ENCODE measurements around the gene A4GALT.
"Not testable (repeated sequence)": the region's sequence is repeated elsewhere in the genome, so short reads cannot be mapped to it uniquely, and the experiment has no call there.

The A4GALT gene

GRCh38 chr22:42686756-42687491 is 33.7 kb downstream of the A4GALT start:
- Mint-ChIP-seq H3K36me3 (no peaks in the 10 kb centered on the region), H3K4me1 (no peaks in the 10 kb centered on the region), H3K4me3 (no peak overlapping the region), H3K27ac (peak overlapping the region; percentile 29), H3K27me3 (peaks cover 34% of the 10 kb centered on the region), H3K9me3 (no peaks in the 10 kb centered on the region)
- no peak for DNase-seq
- CTCF ChIA-PET = no interaction called here

DNA sequence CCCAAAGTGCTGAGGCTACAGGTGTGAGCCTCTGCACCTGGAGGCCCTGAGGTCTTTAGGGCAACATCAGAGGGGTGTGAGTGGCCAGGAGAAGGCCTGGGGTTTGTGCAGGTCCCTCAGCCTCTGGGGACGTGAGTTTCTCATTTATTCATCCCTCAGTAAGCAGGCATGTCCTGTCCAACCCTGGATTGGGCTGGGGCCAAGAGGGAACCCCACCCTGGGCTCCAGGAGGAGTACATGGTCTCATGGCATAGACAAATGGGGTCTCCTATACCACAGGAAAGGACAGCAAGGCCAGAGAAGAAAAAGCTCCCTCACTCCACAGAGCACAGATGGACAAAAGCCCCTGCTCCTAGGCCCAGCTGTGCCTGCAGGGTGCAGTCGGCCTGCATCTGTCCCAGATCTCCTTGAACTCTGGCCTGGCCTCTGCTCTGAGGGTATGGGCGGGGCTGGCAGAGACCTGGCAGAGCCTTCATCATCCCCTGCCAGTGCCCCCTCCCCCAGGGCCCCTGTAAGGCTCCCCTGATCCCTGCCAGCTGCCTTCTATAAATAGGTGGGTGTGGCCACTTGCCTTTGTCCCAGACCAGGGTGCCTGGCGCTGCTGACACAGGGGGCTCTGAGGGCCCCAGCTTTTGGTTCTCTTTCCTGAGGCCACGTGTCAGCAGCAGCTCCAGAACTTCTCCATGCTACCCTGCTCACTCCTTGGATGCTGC is 34.6 kb downstream of the A4GALT start:
- Mint-ChIP-seq H3K27me3 (peaks cover 34% of the 10 kb centered on the region), H3K9me3 (no peaks in the 10 kb centered on the region), H3K4me1 (no peaks in the 10 kb centered on the region), H3K27ac (no peak overlapping the region), H3K4me3 (no peak overlapping the region), H3K36me3 (no peaks in the 10 kb centered on the region)
- no peak for DNase-seq
- CTCF ChIA-PET = no interaction called here

DNA sequence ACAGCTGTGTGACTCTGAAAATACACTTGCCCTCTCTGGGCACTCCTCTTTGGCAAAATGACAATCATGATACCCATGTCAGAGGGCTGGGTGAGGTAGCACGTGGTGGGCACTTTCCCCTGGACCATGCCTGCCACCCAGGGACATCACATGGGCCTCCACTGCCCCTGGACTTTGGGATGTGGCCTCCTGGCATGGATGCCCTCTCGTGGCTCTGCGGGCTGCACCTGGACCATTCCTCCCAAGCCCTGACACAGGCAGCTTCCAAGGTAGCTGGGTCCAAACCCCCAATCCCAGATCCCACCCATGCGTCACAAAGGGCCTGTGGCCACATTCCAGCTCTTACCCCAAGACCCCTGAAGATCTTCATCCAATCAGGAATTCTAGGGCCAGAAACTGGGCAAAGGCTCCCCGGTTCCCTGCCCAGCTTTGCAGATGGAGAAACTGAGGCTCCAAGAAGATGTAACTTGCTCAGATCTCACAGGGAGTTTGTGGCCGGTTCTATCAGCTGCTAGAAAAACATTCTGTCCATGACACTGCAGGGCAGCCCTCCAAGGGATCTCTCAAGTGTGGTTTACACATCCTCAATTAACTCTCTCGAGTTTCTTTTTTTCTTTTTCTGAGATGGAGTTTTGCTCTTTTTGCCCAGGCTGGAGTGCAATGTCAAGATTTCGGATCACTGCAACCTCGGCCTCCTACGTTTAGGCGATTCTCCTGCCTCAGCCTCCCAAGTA is 36.0 kb downstream of the A4GALT start:
- H3K27me3 Mint-ChIP-seq = peaks cover 37% of the 10 kb centered on the region
- CTCF ChIA-PET = interaction anchor here (0.6 kb wide), 1 partner anchor 370 kb away, joined by 3 read pairs; no protein-coding TSS in a partner anchor
- no peaks in the 10 kb centered on the region for H3K36me3 Mint-ChIP-seq

GRCh38 chr22:42683578-42684283 is 36.9 kb downstream of the A4GALT start:
- peaks cover 39% of the 10 kb centered on the region for H3K27me3 Mint-ChIP-seq
- DNase-seq = no peak
- CTCF ChIA-PET = no interaction called here

More for the DNA sequence above, 36.0 kb downstream of the A4GALT start:
- Mint-ChIP-seq H3K27ac (no peak overlapping the region), H3K4me1 (no peaks in the 10 kb centered on the region), H3K9me3 (no peaks in the 10 kb centered on the region), H3K4me3 (no peak overlapping the region)
- DNase-seq = no peak

DNA sequence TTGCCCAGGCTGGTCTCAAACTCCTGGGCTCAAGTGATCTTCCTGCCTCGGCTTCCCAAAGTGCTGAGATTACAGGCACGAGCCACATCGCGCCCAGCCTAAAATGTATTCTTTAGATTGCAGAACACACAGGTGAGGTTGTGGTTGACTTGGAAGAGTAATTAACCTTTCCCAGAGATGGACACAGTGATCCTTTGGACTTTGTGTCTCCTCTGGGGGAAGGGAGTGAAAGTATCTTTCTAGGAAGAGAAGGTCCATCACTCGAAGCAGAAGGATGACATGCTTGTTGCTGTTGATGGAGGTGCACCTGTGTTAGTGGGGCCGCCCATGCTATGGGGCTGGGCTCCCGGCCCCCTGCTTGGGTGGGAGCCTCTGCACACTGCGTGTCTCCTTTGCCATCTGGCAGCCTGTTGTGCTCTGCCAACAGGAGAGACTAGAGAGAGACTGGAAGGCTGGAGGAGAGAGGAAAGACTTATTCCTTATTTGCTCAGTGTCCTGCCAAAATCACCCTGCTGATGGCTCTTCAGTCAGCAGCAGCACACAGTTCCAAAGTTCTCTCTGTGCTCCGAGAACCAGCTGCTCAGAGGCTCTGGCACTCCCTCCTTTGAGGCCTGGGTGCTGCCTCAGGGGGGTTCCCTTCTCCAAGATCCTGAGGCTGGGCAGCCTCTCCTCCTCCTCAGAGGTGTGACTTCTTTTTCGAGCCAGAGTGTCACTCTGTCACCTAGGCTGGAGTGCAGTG is 38.4 kb downstream of the A4GALT start:
- H3K36me3 Mint-ChIP-seq = no peaks in the 10 kb centered on the region
- no peak overlapping the region for H3K4me3 Mint-ChIP-seq
- H3K27me3 Mint-ChIP-seq = peaks cover 35% of the 10 kb centered on the region
- CTCF ChIA-PET = no interaction called here
- H3K27ac Mint-ChIP-seq = no peak overlapping the region
- H3K4me1 Mint-ChIP-seq = no peaks in the 10 kb centered on the region
- no peak for DNase-seq
- peaks cover 8% of the 10 kb centered on the region for H3K9me3 Mint-ChIP-seq

More at GRCh38 chr22:42683578-42684283, 36.9 kb downstream of the A4GALT start:
- Mint-ChIP-seq H3K4me1 (no peaks in the 10 kb centered on the region), H3K27ac (no peak overlapping the region), H3K9me3 (peaks cover 1% of the 10 kb centered on the region), H3K4me3 (no peak overlapping the region), H3K36me3 (no peaks in the 10 kb centered on the region)

- H3K4me1 Mint-ChIP-seq = no peaks in the 10 kb centered on the region
- peaks cover 45% of the 10 kb centered on the region for H3K27me3 Mint-ChIP-seq
Observed at GRCh38 chr22:42680648-42681047, 40.0 kb downstream of the A4GALT start.

DNA sequence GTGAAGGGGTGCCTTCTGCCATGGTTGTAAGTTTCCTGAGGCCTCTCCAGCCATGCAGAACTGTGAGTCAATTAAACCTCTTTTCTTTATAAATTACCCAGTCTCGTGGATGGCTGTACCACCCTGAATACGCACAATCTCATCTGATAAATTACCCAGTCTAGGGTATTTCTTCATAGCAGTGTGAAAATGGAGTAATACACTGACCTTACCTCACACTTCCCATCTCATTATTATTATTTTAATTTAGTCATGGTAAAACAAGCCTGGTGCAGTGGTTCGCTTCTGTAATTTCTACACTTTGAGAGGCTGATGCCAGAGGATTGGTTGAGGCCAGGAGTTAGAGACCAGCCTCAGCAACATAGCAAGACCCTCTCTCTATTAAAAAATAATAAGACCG is 41.0 kb downstream of the A4GALT start:
- H3K27me3 Mint-ChIP-seq = peaks cover 46% of the 10 kb centered on the region
- CTCF ChIA-PET = no interaction called here
- no peaks in the 10 kb centered on the region for H3K36me3 Mint-ChIP-seq
- H3K4me3 Mint-ChIP-seq = no peak overlapping the region
- H3K4me1 Mint-ChIP-seq = no peaks in the 10 kb centered on the region
- no peak overlapping the region for H3K27ac Mint-ChIP-seq
- DNase-seq = no peak
- peaks cover 8% of the 10 kb centered on the region for H3K9me3 Mint-ChIP-seq

More at GRCh38 chr22:42680648-42681047, 40.0 kb downstream of the A4GALT start:
- H3K4me3 Mint-ChIP-seq = no peak overlapping the region
- no peak for DNase-seq
- H3K27ac Mint-ChIP-seq = no peak overlapping the region
- no peaks in the 10 kb centered on the region for H3K36me3 Mint-ChIP-seq
- peaks cover 8% of the 10 kb centered on the region for H3K9me3 Mint-ChIP-seq
- CTCF ChIA-PET = no interaction called here

DNA sequence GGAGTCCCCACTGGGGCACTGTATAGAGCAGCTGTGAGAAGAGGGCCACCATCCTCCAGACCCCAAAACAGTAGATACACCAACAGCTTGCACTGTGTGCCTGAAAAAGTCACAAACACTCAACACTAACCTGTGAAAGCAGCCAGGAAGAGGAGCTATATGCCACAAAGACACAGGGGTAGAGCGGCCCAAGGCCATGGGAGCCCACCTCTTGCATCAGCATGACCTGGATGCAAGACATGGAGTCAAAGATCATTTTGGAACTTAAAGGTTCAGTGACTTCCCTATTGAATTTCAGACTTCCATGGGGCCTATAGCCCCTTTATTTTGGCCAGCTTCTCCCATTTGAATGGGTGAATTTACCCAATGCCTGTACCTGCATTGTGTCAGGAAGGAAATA is 41.8 kb downstream of the A4GALT start:
- no peaks in the 10 kb centered on the region for H3K4me1 Mint-ChIP-seq
- H3K9me3 Mint-ChIP-seq = peaks cover 8% of the 10 kb centered on the region
- CTCF ChIA-PET = no interaction called here
- no peak overlapping the region for H3K4me3 Mint-ChIP-seq
- DNase-seq = no peak
- H3K27ac Mint-ChIP-seq = no peak overlapping the region
- H3K27me3 Mint-ChIP-seq = peaks cover 46% of the 10 kb centered on the region
- no peaks in the 10 kb centered on the region for H3K36me3 Mint-ChIP-seq

- CTCF ChIA-PET, DNase-seq, H3K4me1 Mint-ChIP-seq: not testable (repeated sequence)
Observed at GRCh38 chr22:42677936-42678335, 42.7 kb downstream of the A4GALT start.

DNA sequence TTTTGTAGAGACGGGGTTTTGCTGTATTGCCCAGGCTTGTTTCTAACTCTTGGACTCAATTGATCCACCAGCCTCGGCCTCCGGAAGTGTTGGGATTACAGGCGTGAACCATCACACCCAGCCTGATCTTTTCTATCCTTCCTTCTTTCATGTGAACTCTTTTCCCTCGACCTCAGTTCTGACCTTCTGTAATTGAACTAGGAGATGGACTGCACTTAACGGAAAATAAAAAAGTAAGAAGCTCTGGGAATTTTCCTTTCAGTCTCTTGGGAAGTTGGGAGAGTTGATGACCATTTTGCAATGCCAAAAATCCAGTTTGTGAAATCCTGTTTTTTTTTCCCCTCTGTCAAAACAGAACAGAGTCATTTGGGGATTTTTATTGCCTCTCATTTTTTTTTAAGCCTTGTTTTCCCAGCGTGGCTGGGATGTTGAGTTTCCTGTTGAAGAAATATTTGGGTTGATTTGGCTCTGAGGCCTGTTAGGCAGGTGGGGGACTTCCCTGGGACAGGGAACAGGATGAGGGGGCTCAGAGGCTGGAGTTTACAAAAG is 44.5 kb downstream of the A4GALT start:
- DNase-seq = no peak
- H3K27me3 Mint-ChIP-seq = peaks cover 28% of the 10 kb centered on the region
- H3K9me3 Mint-ChIP-seq = peaks cover 8% of the 10 kb centered on the region
- H3K36me3 Mint-ChIP-seq = no peaks in the 10 kb centered on the region
- CTCF ChIA-PET = no interaction called here
- H3K27ac Mint-ChIP-seq = no peak overlapping the region
- no peak overlapping the region for H3K4me3 Mint-ChIP-seq
- peaks cover 5% of the 10 kb centered on the region for H3K4me1 Mint-ChIP-seq

More at GRCh38 chr22:42677936-42678335, 42.7 kb downstream of the A4GALT start:
- H3K27ac Mint-ChIP-seq, H3K4me3 Mint-ChIP-seq, H3K36me3 Mint-ChIP-seq, H3K9me3 Mint-ChIP-seq: not testable (repeated sequence)
- peaks cover 37% of the 10 kb centered on the region for H3K27me3 Mint-ChIP-seq

DNA sequence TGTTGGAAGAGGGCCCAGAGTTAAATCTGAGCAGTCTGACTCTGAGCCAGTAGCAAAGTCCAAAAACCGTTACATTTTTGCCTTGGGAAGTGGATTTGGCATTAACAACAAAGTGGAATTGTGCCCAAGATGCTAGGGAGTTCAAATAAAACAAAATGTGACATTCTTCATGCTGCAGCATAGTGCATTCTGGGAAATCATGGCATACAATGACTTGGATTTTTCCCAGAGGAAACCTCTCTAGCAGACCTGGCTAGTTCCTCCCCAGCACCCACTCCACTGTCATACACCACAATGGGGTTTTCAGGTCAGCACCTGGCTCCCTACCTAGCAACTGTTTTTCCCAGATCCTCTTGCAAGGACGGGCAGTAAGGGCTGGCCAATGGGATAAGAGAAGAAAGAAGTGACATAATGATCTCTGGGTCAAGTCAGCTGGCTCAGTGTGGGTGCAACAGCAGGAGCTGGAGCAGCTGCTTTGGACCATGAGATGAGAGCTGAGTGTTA is 46.7 kb downstream of the A4GALT start:
- Mint-ChIP-seq H3K27me3 (peaks cover 16% of the 10 kb centered on the region), H3K27ac (no peak overlapping the region)
- no peak for DNase-seq

GRCh38 chr22:42673071-42673470 is 47.6 kb downstream of the A4GALT start:
- H3K9me3 Mint-ChIP-seq, H3K27ac Mint-ChIP-seq, H3K4me3 Mint-ChIP-seq, DNase-seq, CTCF ChIA-PET, H3K36me3 Mint-ChIP-seq: not testable (repeated sequence)
- Mint-ChIP-seq H3K4me1 (peaks cover 15% of the 10 kb centered on the region), H3K27me3 (peaks cover 16% of the 10 kb centered on the region)

More for the DNA sequence above, 46.7 kb downstream of the A4GALT start:
- Mint-ChIP-seq H3K9me3 (peaks cover 8% of the 10 kb centered on the region), H3K4me3 (no peak overlapping the region), H3K36me3 (no peaks in the 10 kb centered on the region), H3K4me1 (peaks cover 15% of the 10 kb centered on the region)
- CTCF ChIA-PET = no interaction called here

Data from activated naive CD4-positive, alpha-beta T cell treated with anti-CD3 and anti-CD28 coated beads, Interleukin-2, amount 10 ng/mL, durations not matched to agents 7 days and 5 days (primary cell).